ENCODE data around the gene PRKCSH. TPM values are rescaled to one million over a fixed set of nuclear protein-coding genes. Genes with fewer than 3 reads are reported as not detected.

The PRKCSH gene
- total and polyA plus RNA-seq, 10 of the 15 experiments (the other 5 are each of a cell fraction or from before 2014, with no cell fraction given) = 1.1 to 280 (median 44.1) TPM

DNA sequence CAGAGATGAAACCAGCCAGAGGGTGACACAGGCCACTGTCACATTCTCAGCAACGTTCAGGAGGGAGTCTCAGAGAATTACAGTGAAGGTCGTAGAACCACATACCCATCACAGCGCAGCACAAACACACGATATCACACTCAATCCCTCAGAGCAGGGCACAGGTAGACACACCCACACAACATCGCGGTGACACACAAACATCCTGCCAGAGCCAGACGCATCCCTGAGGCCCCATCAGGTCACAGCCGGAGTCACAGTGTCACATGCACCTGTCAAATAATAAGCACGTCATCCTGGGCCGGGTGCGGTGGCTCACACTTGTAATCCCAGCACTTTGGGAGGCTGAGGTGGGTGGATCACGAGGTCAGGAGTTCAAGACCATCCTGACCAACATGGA lies 28.0 kb downstream of the PRKCSH start:
- FAIRE-seq (no peak), ATAC-seq (0 out of 3 replicates have a peak, but pooled peaks have one; percentile 14), DNase-seq (ENCODE audit: low read depth, low spot score) (no peak)
- H3K4me1 ChIP-seq (ENCODE audit: control insufficient read depth, insufficient read depth, low read length) = no peaks in the 10 kb centered on the region; the same call in 1 of the 2 replicates
- H4K20me1 ChIP-seq (ENCODE audit: control insufficient read depth, insufficient read depth) = no peaks in the 10 kb centered on the region
- H3K9me3 ChIP-seq (replicated peaks; ENCODE audit: control insufficient read depth, insufficient read depth, low read length) = no peaks in the 10 kb centered on the region
- no TSS peak for BruUV-seq (replicated peaks)
- ChIA-PET POLR2A (interaction anchor here (0.6 to 0.7 kb wide), 2 partner anchors 9 to 134 kb away, joined by 3 to 4 read pairs; no protein-coding TSS in a partner anchor), SMC1A (ENCODE audit: uncharacterized antibody, unreplicated experiment) (no interaction called here), CTCF (no interaction called here), RAD21 (ENCODE audit: unreplicated experiment) (no interaction called here)
- intact Hi-C loops (cut with micrococcal nuclease; ENCODE audit: unreplicated experiment) (no loop called here), in situ Hi-C loops (cut with MboI) (no loop called here)
- H3K9ac ChIP-seq (ENCODE audit: control insufficient read depth, insufficient read depth, low read length) = no peak overlapping the region
- TF ChIP-seq CBFB (IDR thresholded peaks at IDR 0.05; ENCODE audit: low read depth) (no peak), ASH2L (IDR thresholded peaks at IDR 0.05; ENCODE audit: borderline replicate concordance, low read depth) (no peak), CHD1 (IDR thresholded peaks at IDR 0.05; ENCODE audit: low read depth, low read length) (no peak), FOXM1 (IDR thresholded peaks at IDR 0.05; ENCODE audit: low read depth, low read length) (no peak), RCOR1 (conservative IDR thresholded peaks at IDR 0.05; ENCODE audit: low read depth, low read length) (no peak), JUNB (IDR thresholded peaks at IDR 0.05) (no peak), BMI1 (IDR thresholded peaks at IDR 0.05; ENCODE audit: borderline replicate concordance) (no peak), BHLHE40 (IDR thresholded peaks at IDR 0.05; ENCODE audit: borderline replicate concordance in 1 of 2, low read depth in 2 of 2, low read length in 1 of 2) (no peak)
- no peaks in the 10 kb centered on the region for H3K79me2 ChIP-seq (ENCODE audit: control insufficient read depth, insufficient read depth, low read length)
- H3K4me2 ChIP-seq (ENCODE audit: control insufficient read depth, insufficient read depth) = no peak overlapping the region
- H2AFZ ChIP-seq (ENCODE audit: control insufficient read depth, low read depth, low read length) = no peak overlapping the region
- H3K27ac ChIP-seq (ENCODE audit: control insufficient read depth, insufficient read depth) = no peak overlapping the region
- WGBS (ENCODE audit: insufficient coverage, insufficient replicate concordance, low lambda C conversion rate, missing lambda C conversion rate) = 23% methylated on average over 12 of the region's 12 CpGs
- H3K4me3 ChIP-seq = no peak overlapping the region
- no peaks in the 10 kb centered on the region for H3K27me3 ChIP-seq (replicated peaks in 1 of 2; ENCODE audit: control insufficient read depth in 2 of 2, insufficient read depth in 2 of 2, low read length in 1 of 2)
- H3K36me3 ChIP-seq (ENCODE audit: control insufficient read depth in 2 of 2, insufficient read depth in 2 of 2, low read length in 1 of 2) = no peaks in the 10 kb centered on the region

Measured in GM12878 (cell line).